ENCODE measurements around the gene DDX42.
A peak's percentile ranks its signal among the peaks of the same experiment; 100 is the strongest.

Gene DDX42, protein sequence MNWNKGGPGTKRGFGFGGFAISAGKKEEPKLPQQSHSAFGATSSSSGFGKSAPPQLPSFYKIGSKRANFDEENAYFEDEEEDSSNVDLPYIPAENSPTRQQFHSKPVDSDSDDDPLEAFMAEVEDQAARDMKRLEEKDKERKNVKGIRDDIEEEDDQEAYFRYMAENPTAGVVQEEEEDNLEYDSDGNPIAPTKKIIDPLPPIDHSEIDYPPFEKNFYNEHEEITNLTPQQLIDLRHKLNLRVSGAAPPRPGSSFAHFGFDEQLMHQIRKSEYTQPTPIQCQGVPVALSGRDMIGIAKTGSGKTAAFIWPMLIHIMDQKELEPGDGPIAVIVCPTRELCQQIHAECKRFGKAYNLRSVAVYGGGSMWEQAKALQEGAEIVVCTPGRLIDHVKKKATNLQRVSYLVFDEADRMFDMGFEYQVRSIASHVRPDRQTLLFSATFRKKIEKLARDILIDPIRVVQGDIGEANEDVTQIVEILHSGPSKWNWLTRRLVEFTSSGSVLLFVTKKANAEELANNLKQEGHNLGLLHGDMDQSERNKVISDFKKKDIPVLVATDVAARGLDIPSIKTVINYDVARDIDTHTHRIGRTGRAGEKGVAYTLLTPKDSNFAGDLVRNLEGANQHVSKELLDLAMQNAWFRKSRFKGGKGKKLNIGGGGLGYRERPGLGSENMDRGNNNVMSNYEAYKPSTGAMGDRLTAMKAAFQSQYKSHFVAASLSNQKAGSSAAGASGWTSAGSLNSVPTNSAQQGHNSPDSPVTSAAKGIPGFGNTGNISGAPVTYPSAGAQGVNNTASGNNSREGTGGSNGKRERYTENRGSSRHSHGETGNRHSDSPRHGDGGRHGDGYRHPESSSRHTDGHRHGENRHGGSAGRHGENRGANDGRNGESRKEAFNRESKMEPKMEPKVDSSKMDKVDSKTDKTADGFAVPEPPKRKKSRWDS

DNA sequence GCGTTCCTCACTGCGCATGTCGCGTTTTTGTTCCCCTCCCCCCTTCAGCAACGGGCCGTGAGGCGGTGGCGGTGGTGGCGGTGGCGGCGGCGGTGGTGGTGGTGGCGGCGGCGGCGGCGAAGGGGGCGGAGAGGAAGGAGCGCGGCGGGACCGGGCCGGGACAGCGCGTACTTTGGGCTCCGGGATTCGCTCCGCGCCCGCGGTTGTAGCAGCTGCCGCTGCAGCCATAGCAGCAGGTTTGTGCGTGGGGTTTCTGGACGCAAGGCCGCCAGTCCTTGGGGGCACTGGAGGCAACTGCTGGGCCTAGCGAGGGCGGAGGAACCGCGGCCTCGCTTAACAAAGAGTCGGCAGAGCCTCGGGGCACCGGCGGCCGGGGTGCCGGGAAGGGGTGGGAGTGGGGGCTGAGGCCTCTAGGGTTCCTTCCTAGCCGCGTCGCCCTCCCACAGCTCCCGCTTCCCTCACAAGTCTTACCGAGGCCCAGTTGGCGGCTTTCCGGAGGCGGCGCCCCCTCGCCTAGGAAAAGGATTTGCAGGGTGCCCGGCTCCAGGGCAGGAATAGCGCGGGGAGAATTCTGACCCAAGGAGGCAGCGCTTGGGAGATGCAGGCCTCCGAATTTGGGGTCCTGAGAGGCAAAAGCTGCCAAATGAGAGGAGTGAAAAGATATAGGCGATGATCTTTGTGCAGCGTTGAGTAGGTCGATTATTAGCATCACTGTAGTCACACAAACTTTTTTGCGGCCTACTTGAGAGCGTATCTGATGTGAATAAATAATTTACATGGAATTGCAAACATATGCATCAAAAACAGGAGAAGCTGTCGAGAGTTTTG, at the start of gene DDX42:
Gene DDX42 (plus strand): TSS at position 30 of the 828 bp plus-strand sequence. CDS start 12,880 bp downstream, outside the sequence.
- DNase-seq, result no peak

DNA sequence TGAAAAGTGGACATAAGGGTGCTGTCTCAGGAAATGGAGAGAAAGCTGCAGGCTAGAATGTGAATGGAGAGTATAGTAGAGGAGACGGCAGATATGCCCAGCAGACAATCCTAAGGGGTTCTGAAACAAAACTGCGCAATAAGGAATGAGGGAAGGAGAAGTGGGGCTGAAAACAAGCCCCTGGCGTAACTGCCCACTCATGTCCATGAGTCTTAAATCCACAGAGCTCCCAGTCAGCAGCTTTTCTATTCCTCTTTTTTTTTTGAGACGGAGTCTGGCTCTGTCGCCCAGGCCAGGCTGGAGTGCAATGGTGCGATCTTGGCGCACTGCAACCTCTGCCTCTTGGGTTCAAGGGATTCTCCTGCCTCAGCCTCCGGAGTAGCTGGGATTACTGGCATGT, 38.3 kb upstream of the DDX42 start:
- DNase-seq, result no peak

DNA sequence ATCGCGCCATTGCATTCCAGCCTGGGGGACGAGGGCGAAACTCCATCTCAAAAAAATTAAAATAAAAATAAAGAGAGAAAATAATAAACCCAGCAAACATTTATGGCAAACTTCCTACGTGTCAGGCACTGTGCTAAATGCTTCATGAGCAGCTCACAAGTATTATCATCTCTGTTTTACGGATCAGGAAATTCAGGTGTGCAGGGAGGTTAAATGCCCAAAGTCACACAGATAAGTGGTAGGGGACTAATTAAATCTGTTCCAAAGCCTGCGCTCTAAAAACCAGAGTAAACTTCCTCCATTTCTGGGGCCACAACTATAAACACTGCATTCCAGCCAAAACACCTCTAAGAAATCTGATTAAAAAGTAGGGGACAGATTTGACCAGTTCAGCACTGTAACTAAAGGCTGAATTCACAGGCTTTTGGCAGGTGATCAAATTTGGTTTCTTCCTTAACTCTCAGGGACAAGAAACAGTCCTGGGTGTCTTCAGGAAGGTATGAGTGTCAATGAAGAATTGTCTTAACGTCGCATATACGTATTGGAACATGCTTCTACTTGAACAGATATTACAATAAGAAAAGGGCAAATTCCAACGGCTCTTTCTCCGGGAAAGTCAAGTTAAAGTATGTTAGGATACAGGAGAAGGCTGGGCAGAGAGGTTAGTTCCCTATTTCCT, 33.4 kb upstream of the DDX42 start:
- DNase-seq, result no peak

DNA sequence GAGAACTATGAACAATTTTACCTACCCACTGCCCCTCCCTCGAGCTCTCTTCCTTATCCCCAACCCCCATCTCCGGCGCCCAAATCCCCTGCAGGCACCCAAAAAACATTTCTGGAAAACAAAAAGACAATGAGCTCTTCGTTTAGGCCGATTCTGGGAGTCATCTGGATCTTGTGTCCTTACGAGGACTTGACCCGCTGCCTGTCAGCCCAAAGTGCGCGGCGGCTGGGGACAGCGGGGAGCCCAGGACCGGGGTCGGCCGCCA, 32.9 kb upstream of the DDX42 start:
- no peak for DNase-seq

DNA sequence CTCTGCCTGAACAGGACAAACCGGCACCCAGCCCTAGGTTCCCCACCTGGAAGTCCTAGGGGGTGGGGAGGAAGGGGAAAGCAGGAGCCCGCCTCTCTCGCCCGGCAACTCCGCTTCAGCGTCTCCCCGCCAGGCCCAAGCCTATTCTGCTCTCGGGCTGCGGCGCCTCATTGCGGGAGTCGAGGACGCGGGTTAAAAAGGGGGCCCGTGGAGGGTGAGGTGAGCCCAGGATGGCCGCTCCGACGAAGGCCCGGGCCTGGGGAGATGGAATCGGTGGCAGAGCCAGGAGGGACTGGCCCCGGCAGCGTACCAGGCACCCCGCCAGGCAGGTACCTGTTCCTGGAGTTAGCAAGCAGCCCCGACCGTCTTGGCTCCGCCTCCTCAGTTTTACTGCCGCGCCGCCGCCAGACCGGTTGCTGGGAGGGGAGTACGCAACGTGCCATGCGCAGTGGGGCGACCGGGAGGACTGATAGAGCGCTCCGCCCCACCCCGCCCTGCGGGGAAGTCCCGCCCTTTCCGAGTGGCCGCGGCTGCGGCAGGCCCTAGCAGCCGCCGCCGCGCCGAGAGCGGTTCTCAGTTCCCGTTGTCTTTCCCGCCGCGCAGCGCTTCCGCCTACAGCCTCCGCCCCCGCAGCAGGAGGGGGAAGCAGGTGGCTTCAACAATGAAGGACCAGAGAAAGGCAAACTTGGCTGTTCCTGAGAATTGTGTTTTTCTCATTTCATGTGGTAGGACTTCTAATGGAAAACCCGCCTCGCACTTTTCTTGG, 32.4 kb upstream of the DDX42 start, which contains the start of gene STRADA:
Gene STRADA (minus strand): TSS at position 392 of the 766 bp plus-strand sequence. CDS start 13,430 bp downstream, outside the sequence.
- DNase-seq, result peak; percentile 98 to 99

DNA sequence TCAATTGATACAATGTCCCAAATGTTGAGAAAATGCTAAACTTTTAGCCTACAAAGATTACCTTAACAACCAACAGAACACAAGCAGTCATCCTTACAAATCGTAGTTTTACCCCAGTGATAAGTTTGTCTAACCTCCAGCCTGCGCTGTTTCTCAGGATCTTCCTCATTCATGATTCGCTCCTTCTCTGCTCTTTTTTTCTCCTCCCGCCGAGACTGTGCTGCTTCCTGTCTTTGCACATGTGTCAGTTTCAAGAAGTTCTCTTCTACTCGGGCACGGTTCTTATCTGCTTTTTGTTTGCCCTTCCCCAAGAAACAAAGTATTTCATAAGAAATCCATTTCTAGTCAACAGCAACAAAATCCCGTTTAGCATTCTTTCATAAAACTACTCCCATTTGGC, 22.2 kb upstream of the DDX42 start:
- DNase-seq, result peak; percentile 21

DNA sequence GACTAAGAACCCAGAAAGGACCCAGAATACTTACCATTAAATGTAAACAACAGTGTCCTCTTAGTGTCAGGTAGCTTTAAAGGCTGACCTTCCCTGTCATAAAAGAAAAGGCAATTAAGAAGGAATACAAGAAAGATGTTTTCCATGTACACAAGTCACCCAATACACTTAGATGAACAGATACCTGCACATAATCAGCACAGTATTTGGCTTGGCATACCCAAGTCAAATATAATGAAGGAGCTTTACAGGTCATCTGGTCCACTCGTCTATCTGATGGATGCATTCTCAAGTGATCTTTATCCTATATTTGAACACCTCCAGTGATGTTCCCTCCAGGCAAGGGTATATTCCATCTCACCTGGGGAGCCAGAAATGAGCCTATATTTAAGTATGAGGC, 21.3 kb upstream of the DDX42 start:
- DNase-seq, result no peak

DNA sequence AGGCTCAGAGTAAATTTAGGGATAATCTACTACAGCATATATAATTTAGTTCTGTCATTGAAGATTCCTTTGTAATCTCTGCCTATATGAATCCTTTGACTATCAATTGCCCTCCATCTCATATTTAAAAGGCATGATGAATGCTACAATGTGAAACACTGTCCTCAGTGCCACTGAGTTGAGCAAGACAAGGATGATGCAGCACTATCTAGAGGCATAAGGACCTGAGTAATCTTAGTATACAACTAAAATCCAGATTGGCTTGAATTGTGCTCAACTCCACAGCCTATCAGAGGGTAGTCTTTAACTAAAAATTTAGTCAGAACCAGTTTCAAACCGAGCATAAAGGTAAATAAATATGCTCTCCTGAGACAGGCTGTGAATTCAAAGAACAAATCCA, 20.8 kb upstream of the DDX42 start:
- DNase-seq, result no peak

DNA sequence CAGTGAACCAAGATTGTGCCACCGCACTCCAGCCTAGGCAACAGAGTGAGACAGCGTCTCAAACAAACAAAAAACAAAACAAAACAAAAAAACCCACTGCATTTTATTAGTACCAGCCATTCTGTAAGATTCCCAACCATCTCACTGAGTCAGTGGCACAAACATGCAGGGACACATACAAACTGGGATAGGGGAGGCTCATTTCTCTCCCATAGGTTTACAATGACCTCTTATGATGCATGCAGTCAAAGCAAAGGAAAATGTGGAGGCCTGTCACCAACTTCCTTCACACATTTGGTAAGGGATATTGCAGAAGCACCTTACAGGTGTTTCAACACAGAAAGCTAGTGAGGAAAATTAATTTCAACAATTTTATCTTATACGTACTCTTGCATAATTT, 19.9 kb upstream of the DDX42 start:
- DNase-seq, result no peak

DNA sequence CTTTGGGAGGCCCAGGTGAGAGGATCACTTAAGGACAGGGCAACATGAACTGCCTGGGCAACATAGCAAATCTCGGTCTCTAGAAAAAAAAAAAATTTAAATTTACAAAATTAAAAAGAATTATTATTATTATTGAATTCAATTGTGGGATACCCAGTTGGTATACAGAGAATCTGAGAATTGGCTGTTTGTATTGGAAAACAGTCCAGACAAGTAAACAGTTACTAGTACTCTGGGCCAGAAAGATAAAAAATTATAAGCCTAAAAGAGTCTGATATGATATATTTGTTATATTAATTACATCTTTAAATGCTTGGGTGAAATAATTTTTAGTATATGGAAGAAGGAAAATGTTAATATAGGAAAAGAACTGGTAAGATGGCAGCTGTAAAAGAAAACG, 15.5 kb upstream of the DDX42 start:
- no peak for DNase-seq

DNA sequence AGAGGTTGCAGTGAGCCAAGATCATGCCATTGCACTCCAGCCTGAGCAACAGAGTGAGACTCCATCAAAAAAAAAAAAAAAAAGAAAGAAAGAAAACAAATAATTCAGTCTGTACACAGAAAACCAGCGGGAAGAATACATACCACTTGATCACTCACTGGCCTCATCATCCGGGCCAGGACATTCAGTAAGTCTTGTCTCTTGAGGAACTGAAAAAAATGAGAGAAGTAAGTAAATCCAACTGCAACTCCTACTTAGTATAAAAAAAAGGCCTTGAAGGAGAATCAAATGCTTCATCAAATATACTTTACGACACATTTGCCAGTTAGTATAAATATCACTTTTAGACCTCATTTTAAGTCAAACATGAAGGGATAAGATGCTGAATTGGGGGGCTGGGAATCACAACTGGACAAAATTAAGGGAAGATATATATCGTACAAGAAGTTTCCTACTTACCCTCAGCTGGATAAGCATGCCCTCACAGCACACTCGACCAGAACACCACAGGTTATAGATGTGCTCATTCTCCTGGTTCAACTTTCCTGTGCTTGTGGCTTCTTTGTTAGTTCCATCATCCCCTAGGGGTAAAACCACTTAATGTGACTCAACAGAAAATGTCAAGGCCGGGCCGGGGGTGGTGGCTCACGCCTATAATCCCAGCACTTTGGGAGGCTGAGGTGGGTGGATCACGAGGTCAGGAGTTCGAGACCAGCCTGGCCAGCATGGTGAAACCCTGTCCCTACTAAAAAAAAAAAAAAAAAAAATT, 13.0 kb upstream of the DDX42 start:
- no peak for DNase-seq

DNA sequence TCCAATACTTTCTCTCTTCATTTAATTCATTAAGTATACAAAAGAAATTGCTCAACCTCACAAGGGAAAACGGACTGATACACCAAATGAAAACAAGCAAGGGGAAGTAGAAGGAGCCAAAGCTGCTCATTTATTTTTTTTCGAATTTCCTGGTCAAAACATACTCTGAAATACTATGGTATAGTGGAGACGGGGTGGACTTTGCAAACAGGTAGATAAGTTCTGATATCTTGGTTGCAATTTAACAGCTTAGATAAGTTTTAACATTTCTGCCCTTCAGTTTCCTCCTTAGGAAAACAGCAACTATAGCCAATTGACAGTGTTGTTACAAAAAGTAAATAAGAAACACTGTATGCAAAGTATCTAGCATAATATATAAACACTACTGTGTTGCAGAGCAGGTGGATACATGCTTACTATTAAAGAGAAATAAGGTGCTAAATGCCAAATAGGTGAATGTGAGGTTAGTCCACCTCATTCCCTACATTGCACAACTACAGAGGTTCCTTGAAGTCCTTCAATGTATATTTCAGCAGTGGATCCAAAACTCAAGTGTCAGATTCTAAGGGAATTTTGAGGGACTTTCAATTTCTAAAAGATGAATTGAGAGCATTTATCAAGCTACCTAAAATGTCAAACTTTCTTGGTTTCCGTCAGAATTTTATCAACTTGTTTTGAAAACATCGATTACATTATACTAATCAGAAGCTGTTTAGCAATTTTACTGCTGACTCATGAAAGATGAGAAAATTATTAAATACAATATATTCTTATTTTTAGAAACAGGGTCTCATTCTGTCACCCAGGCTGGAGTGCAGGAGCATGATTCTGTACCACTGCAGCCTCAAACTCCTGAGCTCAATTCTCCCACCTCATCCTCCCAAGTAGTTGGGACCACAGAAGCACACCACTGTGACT, 11.6 kb upstream of the DDX42 start:
- no peak for DNase-seq

DNA sequence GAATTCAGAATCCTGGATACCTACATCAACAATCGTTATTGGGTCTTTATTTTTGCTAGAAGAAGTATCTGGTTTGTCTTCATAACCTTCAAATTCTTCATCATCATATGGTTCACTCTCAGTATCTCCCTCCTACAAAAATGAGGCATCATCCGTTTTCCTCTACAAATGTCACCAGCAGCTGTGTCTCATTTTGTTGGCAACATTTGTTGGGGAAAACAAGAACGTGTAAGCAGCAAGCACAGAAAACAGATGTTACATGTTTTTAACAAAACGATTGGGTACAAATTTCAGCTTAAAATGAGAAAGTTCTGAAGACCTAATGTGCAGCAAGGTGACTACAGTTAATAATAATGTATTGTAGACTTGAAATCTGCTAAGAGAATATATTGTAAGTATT, 9.3 kb upstream of the DDX42 start:
- DNase-seq, result no peak

DNA sequence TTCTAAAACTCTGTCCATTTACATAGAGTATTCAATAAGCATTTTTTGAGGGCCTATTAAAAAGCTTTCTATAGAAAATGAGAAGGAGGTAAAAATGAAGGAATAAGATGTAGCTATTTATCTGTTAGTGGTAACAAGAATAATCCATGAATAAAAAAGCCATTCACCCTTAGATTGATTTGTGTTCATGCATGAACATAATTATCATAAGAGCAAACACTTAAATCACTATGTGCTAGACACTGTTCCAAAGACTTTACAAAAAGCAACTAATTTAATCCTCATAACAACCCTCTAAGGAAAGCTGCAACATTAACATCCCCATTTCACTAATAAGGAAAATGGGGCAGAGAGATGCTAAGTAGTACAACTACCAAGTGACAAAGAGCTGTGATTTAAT, 7.2 kb upstream of the DDX42 start:
- DNase-seq, result no peak

DNA sequence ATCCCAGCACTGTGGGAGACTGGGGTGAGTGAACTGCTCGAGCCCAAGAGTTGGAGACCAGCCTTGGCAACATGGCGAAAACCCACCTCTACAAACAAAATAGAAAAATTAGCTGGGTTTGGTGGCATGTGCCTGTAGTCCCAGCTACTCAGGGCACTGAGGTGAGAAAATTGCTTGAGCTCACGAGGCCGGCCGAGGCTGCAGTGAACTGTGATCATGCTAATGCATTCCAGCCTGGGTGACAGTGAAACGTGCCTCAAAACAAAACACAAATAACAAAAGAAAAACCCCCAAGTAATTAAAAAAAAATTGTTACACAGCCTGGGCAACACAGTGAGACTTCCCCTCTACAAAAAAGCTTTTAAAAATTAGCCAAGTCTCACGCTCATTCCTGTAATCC, 5.5 kb upstream of the DDX42 start:
- no peak for DNase-seq

DNA sequence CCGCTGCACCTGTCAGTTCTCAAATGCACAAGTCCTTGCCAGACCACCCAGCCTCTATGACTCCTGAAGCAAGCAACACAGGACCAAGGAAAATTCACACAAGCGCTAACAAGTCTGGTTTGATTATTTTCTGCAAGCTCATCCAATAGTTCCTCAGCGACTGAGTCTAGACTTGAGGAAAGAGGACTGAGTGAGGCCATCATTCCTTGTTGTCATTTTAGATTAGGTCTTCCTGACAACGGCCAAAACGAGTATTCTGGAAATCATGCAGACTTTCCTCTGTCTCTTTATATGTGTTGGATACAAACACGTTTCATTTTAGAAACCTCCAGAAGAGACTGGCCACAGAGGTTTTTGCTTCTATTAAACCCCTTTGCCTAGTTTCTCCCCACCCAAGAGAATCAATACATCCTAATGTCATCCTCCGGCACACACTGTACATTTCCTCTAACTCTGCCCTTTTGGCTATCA, 1.1 kb upstream of the DDX42 start:
- DNase-seq, result no peak

DNA sequence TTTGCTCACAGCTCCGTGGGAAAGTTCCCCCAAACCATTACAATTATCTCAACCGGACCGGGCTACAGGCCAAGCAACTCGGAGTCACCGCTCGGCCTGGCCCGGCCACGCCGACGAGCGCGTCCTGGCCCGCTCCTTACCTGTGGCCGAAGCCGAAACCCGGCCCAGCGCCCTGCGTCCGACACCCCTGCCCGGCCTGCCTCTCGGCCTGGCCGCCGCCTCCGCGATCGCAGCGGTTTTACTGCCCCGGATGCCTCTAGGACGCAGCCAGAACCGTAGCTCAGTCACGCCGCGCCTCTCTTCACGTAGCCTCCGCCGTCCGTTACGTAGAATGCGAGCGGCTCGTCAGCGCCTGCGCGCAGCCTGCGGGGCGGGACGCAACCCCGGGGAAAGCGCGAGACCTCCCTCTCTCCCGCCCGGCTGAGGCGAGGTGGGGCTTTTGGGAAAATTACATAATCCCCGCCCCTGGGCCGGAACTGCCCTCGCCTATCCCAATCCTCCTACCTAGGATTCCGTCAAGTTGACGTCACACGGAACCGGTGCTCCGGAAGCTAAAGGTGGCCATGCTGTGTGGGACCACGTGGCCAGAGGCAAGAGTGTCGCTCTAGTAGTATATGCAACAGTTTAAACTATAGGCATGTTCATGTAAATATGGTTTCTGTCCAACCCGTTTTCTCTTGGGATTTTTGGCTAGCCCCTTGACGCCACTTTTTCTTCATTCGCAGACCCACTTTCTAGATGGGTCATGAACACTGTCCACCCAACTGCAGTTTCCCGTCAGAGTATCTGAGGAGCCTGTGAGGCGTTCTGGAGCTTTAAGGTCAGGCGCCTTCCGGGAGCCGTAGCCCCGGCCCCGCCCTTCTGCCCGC, 464 bp upstream of the DDX42 start, which contains the start of gene CCDC47:
Gene CCDC47 (minus strand): TSS at position 326 of the 869 bp plus-strand sequence. CDS start 7,422 bp downstream, outside the sequence.
- DNase-seq, result peak; percentile 99

DNA sequence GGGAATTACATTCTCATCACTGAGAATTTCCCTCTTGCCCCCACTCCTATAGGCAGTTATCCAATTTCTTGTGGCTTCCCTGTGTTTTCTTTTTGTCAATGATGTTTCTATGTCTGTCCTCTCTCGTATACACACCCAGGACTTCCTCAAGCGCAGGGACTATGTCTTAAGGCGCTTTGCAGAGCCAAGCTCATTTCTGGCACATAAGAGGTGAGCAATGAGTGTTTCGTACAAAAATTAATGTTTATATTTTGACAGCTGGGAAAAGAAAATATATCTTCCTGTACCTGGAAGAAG, 947 bp downstream of the DDX42 start:
- peak in 1 of 2 donors; percentile 17 for DNase-seq

DNA sequence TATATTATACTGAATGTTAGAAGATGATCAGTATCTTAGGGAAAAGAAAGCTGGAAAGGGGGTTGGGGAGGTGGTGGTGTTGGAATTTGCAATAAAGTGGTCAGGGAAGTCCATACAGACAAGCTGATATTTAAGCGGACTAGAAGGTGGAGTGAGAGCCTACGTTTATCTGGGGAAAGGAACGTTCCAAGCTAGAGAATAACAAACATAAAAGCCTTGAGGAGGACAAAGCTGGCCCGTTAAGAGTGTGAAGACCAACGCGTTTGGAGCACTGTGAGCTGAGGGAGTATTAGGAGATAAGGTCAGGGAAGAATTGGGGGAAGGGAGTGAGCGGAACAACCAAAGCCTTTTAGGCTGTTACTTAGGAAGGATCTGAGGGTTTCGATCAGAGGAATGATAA, 1.4 kb downstream of the DDX42 start:
- DNase-seq, result no peak
